KBM-7 (cell line): ENCODE measurements around the gene ENOX1.

ENCODE experiments used
- DNase-seq: peaks from one replicate; pipeline ENCODE4 v3.0.0-alpha.2; 2015
- in situ Hi-C: fragments of 300-500 bp; cut with MboI; formaldehyde crosslinking; loops from 2 replicates; pipeline ENCODE4 v1.14.3; 2020; ENCODE audit warnings: low sequenced_read_pairs, low pct_unique_long_range_greater_than_20kb, mixed read lengths

The ENOX1 gene

DNA sequence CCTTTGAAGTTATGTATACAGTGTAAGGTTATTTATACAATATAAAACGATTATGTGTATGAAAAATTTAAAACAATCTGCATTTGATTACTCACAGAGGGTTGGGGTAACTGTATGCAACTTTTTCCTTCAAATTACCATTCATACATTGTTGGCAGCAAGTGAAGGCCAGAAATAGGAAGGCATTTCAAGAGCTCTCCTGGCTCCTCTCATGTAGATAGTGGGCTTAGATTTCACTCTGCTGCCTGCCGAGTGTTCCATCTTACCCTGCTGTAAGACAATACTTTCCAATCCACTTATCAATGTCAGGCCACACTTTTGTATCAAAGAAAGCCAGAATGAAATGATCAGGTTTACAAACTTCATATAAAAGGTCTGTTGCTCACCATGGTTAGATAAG lies 518.1 kb downstream of the ENOX1 start:
- DNase-seq = no peak
- in situ Hi-C loops = no loop called here

DNA sequence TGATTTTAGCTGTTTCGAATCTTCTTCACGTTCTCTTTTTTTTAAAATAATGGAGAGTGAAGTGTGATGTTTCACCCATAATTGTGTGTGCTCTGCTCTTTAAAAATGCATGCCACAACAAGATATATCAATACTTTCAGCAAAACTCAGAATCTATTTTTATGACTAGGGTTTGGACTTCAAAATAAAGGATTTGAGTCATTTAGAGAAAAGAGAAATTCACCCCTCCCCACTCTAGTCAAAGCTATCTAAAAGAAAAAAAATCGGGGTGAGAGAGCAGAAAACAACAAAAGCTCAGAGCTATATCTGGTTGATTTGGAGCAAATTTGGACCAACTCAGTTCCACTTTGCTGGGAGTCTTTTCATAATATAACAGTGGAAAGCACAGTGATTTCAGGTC lies 518.9 kb downstream of the ENOX1 start:
- in situ Hi-C loops = no loop called here
- DNase-seq = no peak

DNA sequence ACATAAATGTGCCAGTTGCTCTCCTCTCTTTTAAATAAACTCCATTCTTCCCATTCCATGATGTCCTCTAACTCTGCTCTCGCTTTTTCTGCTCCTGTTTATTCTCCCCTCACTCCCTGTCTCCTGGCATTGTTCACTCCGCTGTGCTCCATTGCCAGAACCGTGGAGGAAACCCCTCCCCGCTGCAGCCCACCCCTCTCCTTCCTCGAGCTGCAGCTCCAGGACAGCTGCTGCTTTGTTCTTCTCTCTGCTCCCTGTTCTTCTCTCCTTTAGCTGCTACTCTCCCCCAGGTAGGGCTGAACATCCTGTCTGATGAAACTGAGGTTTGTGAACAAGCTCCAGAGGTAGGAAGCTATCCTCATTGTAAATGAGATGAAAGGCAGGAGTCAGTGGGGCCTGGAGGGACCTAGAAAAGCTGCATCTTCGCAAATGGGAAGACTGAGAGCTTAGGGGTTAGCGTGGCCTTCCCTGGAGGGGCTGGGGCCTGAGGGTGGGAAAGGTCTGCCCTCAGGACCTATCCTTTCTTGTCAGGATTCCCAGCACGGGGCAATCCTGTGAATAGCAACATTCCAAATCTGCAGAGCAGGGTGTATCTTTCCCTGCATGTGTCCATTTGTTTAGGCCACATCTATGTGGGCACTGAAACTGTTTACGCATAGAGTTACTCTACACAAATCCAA lies 519.7 kb downstream of the ENOX1 start:
- in situ Hi-C loops = no loop called here
- no peak for DNase-seq

DNA sequence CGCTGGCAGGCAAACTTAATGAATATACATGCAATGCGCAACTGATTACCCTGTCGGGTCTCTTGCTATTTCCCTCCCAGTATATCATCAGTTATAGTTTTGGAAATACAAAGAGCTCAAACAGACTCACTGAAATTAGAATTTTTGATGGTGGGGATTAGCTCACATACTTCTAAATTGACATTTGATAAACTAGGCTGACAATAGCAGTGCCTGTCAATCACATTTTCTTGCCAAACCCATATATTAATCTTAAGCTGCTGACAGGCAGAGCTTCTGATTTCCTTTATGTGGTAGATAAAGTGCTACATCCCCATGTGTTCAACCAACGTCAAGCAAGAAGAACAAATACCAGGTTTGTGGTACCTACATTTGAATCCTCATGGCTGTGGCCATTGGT lies 521.7 kb downstream of the ENOX1 start:
- no peak for DNase-seq
- in situ Hi-C loops = no loop called here

DNA sequence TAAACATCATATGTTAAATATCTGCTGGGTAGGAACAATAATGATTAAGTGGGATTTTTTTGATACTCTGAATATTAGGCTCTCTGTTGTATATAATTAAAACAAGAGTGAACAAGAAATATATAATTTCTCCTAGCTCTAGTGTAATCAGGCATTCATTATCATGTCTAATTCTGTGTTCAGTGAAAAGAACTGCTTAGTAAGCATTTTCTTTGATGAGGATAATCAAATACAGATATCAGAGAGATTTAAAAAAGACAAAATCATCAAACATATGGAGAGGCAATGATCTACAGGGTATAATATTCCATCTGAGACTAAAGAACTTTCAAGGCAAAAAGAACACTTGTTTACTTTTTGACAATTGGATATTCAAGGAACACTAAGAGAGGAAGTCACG lies 522.3 kb downstream of the ENOX1 start:
- DNase-seq = no peak
- in situ Hi-C loops = no loop called here

DNA sequence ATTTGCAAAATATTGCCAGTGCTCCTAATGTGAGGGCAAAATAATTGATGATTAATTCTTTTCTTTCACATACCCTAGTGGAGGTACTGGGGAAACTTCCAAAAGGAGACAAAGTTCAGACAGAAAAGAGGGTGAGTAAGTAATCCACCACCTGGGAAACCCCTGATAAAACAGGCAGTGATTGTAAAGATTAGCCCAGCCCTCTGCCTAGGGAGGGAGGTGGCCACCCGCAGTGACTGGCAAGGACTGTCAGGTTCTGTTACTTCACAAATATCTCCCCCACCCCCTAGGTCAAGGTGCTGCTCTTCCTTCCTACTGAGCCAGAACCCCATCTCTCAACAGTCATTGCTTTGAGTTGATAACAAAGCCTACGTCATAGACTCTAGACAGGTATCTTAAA lies 523.7 kb downstream of the ENOX1 start:
- in situ Hi-C loops = no loop called here
- no peak for DNase-seq

DNA sequence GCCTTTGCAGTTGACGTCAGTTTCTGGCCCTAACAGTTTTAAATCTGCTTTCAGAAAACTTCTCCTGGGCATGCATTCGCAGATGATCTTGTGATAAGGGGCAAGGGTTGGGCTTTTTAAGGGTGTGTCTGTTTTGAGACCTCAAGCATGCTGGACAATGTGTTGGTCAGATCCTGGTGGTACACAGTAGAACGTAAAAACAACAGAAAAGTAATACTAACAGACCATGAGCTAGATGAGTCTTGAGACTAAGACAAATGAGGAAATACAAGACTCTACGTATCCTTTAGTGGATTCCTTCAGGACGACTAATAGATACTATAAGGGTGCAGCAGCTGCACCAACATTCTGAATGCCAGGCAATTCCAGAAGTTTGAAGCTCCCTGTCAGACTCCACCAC lies 525.8 kb downstream of the ENOX1 start:
- in situ Hi-C loops = no loop called here
- DNase-seq = no peak

DNA sequence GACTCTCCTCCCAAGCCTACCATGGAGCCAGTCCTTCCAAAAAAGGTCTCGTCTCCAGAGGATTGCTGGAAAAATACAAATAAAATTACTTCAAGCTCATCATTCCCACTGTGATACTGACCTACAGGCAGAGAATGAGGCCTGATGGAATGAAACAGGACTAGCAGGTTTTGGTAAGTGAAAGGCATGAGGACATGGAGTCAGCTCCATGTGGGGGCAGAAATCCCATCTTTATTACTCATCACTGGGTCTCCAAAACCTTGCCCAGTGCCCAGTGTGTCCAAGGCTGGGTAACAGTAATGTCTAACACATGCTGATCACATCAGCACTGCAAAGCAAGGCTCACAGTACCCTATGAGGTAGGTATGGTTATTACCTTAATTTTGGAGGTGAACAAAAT lies 528.0 kb downstream of the ENOX1 start:
- no peak for DNase-seq
- in situ Hi-C loops = no loop called here

DNA sequence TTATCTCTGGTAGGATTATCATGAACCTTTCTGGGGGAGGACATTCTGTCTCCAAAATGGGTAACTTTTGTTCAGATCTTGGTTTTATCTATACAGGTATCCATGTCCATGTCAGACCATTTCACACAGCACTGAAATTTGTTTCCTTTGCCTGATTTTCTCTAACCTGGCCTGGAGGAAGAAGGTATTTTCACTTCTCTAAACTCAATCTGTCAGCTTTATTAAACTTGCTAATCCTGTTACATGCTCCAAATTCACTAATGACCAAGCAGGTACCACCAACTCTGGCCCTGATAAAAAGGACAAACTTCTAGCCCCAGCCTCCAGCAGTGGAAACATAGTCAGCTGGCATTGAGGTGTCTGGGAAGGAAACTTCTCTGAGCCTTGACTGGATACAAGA lies 529.0 kb downstream of the ENOX1 start:
- DNase-seq = no peak
- in situ Hi-C loops = no loop called here

DNA sequence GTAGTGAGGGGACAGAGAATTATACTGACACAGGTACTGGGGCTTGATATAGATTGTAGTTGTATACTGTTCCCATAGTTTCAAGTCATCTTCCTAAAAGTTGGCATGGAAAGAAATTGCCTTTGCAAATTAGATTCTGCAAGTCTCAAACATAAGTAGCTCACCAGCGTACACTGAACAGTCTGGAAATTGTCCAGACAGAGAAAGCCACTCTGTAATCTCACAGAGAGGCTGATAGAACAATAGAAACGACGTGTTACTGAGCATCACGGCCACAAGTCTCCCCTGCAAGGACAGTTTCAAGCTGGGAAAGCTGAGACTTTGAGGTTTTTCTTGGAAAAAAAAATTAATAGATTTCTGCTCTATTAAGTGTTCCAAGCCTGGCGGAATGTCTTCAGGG lies 534.8 kb downstream of the ENOX1 start:
- in situ Hi-C loops = no loop called here
- DNase-seq = no peak

DNA sequence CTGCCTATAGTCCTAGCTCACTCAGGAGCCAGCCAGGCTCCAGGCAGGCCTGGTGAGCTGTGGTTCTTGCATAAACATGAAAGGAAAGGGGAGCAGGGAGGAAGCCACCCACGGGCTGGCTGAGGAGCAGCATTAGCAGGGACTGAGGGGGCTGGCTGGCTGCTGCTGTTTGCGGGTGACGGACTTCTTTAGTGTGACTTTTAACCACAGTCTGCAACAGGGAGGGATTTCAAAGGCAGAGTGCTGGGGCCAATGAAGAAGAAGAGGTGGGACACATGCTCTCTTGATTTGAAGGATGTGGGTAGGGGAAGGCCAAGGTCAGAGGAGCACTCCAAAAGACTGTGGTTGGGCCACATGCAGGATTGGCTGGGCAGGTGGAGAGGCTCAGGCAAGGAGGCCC lies 540.4 kb downstream of the ENOX1 start:
- DNase-seq = no peak
- in situ Hi-C loops = no loop called here

DNA sequence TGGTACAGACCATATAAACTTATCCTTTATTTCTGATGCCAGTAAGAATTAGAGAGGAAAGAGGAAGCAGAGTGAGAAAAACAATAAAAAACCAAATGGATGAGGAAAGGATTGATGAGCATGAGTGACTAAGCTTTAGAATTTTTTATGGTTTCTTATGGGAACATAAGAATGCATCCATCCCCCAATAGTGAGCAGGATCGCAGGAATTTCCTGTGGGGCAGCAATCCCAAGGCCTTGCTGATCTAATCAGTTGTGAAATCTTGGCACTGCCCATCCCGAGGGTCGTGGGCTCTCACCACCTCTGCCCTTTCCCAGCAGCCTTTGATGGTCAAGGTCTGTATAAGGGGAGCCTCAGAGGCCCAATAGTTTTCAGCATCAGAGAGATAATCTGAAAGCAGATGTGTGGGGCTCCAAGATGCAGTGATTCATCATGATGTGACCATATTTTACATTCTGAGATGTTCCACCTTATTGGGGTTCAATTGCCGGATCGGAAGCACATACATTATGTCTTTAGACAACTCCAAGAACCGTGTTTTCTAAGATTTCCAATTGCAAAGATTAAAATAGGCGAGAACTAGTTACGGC lies 541.3 kb downstream of the ENOX1 start:
- DNase-seq = no peak
- in situ Hi-C loops = no loop called here

DNA sequence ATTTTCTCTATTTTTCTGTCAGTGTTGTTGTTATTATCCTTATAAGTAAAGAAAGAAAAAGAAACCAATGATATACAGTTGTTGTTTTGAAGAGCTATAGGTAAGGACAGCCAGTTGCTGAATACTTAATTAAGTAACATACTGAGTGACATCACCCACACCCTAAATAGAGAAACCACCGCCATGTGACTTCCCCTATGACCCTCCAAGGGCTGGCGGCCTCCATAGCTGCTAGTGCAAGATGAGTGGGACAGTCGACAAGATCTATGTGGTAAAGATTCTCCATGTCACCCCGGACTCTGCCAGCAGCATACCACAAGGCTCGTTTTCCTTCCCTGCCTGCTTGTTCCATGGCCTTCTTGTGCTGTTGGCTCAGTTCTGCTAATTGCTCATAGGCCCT lies 542.3 kb downstream of the ENOX1 start:
- in situ Hi-C loops = no loop called here
- DNase-seq = no peak

DNA sequence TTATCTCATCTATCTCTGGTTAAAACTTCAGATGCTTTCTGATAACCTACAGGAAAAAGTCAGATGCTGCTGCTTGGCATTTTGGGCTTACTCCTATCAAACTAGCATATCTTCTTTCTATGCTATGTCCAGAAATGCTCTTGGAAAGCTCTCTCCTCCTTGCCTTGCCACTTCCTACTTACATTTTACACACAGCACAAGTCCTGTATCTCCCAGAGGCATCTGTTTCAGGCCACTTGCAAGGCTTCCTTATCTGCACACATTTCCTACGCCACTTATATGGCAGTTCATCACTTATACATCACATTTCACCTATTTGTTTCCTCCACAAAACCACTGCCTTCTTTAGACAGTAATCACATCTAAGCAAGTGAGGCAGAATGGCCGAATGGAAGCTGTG lies 543.1 kb downstream of the ENOX1 start:
- DNase-seq = peak; percentile 8
- in situ Hi-C loops = no loop called here

DNA sequence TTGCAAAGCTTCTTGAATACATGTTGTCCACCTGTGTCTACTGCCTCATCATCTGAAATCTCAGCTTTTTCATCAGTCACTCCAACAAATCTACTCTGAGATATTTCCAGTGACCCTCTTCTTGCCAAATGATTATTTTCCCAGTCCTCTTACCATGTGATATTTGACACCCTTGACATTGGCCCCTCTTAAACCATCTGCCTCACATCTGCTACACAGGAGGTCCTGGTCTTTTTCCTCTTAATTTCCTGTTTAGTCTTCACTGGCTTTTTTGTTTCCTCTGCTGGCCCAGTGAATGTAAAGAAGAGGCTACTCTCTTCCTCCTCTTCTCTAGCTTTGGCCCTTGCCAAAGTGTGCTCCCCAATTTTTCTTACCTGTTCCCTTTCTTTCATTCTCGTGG lies 544.7 kb downstream of the ENOX1 start:
- DNase-seq = no peak
- in situ Hi-C loops = no loop called here

DNA sequence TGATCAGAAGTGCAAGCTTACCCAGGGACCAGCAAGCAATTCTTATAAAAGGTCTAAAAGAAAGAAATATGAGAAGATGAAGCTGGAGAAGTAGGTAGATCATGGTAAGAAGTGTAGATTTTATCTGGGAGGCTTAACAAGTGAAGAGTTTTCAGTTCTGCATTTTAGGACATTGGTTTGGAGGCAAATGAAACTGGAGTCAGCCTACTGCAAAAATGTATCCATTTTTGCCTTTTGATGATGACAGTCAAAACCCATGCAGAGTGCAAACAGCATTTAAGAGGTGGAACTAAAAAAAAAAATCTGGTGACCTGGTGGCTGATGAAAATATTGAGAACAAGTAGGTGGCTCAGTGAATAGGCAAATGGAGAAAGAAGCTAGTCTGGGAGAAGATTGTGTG lies 546.5 kb downstream of the ENOX1 start:
- in situ Hi-C loops = no loop called here
- no peak for DNase-seq

DNA sequence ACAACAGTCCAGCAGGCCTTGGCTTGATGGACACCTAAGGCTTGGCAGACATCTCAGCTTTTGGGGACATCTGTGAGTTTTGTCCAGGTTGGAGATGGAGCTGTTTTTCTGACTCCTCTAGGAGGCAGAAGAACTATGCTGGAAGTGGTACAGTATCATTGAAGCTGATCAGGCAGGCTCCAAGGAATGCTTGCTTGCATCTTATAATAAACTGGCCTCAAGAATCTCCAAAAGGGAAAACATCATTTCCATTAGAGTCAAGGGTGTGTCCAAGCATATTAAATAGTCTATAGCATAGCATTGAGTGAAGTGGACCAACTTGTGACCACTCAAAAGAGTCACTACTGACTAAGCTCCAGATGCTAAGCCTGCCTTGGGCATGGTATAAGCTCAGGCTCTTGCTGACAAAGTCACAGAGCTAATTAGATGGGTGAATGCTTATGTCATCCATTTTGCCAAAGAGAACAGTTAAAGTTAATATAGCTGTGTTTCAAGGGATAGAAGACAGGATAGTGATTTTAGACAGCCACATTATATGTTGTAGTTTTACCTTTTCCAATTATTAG lies 547.4 kb downstream of the ENOX1 start:
- in situ Hi-C loops = no loop called here

DNA sequence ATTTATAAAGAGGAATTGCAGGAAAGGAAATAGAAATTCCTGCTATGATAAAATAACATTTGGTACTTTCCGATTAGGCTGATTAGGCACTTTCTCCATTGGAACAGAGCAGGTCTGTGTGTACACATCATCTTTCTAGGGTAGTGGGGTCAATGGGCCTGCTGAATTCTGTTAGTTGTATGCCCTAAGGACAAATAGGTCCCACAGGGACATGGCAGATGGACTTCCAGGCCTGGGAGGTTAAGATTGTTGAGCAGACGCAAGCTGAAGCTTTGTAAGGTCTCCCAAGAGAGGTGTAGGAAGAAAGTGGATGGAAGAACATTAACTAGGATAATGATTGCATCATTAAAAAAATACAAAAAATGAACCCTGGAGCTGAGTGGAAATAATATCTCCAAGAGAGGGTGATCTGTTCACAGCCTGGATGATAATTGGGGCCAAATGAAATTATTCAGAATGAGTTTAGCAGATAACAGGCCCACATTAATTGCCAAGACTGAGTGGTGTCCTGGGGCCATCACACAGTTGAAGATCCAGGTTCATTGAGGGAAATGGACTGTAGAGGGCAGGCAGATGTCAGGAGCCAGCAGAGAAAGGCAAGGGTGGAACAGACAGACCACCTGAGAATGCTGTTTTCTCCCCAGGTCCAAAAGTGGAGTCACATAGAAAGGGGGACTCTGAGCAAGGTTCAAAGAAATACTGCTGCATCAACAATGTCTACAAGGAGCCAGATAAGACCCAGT lies 548.3 kb downstream of the ENOX1 start:
- in situ Hi-C loops = no loop called here
- no peak for DNase-seq

More for the DNA sequence above, 547.4 kb downstream of the ENOX1 start:
- DNase-seq = no peak

DNA sequence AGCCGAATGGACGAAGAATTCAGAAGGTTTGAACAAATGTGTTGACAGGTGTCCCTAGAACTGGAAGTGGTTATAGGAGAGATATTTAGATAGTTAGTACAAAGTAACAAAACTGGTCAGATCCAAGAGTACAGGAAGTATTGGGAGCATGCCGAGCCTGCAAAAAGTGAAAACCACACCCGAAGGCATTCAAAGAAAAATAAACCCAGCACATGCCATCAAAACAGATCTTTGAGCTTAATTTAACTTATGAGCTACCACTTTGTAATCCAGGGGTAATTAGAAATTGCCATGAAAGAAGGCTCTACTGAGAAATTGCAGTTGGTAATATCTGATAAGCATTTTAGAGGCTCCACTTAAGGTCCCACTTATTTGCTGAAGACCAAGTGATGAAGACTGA lies 549.2 kb downstream of the ENOX1 start:
- in situ Hi-C loops = no loop called here
- no peak for DNase-seq

DNA sequence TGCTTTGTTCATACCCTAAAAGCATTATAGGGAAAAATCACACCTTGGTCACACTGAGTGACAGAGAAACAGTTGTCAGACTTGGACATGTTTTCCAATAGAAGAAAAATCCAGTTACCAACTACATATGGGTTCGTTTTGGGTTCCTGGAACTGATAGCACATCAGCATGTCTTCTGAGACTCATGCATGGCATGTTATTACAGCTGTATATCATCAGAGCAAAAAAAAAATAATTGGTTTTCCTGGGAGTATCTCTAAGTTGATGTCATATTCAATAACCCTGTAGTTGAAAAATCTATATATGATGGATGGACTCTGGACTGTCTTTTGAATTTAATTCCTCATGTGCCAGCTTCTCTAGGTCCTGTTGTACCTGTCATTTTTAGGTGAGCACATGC lies 551.7 kb downstream of the ENOX1 start:
- no peak for DNase-seq
- in situ Hi-C loops = no loop called here
